Mammary epithelial cell (primary cell): Measurements from ENCODE around the gene PRR23A.

ENCODE experiments used
- EZH2 ChIP-seq: IDR thresholded peaks from 2 replicates; pipeline ENCODE4 v1.6.1; 2012; ENCODE audit warnings: low read length, inconsistent platforms, borderline replicate concordance
- TF ChIP-seq, protein P1 (sequence below), 2 donors: IDR thresholded peaks in 1 of 2; conservative IDR thresholded peaks in 1 of 2; 2 replicates each; pipeline ENCODE4 v1.5.1; 2011 to 2012; ENCODE audit warnings: inconsistent platforms in 2 of 2, low read length in 2 of 2, mild to moderate bottlenecking in 2 of 2, control low read depth in 1 of 2, low read depth in 1 of 2; ENCODE audit not compliant: insufficient read depth in 1 of 2; ENCODE audit errors: extremely low read depth in 1 of 2

DNA sequence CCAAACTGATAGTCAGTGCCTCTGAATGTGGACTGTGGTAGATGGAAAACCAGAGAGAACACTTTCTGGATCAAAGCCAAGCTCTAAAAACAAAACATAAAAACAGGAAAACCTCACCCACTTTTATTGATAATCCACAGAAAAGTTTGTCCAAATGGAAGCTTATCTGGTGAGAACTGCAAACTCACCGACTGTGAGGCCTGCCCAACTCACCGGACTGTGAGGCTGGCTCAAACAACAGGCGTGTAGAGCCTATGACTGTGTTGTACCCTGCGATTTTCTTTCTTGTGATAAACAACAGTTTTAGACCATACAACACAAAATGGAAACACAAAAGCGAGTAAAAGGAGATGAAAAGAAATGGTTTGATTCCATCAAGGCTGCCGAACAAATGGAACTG is 31.4 kb upstream of the PRR23A start:
- TF ChIP-seq, protein P1, sequence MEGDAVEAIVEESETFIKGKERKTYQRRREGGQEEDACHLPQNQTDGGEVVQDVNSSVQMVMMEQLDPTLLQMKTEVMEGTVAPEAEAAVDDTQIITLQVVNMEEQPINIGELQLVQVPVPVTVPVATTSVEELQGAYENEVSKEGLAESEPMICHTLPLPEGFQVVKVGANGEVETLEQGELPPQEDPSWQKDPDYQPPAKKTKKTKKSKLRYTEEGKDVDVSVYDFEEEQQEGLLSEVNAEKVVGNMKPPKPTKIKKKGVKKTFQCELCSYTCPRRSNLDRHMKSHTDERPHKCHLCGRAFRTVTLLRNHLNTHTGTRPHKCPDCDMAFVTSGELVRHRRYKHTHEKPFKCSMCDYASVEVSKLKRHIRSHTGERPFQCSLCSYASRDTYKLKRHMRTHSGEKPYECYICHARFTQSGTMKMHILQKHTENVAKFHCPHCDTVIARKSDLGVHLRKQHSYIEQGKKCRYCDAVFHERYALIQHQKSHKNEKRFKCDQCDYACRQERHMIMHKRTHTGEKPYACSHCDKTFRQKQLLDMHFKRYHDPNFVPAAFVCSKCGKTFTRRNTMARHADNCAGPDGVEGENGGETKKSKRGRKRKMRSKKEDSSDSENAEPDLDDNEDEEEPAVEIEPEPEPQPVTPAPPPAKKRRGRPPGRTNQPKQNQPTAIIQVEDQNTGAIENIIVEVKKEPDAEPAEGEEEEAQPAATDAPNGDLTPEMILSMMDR (conservative IDR thresholded peaks at IDR 0.05 in 1 of 2, IDR thresholded peaks at IDR 0.05 in 1 of 2; ENCODE audit: extremely low read depth in 1 of 2, insufficient read depth in 1 of 2, low read depth in 1 of 2, low read length in 2 of 2): no peak
- no peak for TF ChIP-seq EZH2
